NB4 (cell line): ENCODE measurements around the gene COL6A2.

Experiments
- CTCF ChIP-seq: IDR thresholded peaks from one replicate; pipeline ENCODE4 v1.5.1; 2012; ENCODE audit warnings: low read depth, low read length
- MYC ChIP-seq: IDR thresholded peaks from 2 replicates; pipeline ENCODE4 v1.6.1; 2011; ENCODE audit warnings: low read depth, low read length

GRCh38 chr21:46097336-46098293, at the start of gene COL6A2:
- TF ChIP-seq CTCF (no peak), MYC (no peak)
